GM18499 (cell line): ENCODE results near the gene CRACDL.

ENCODE experiments used
- ATAC-seq: cut with Tn5 transposase; IDR thresholded peaks from one replicate; pipeline ENCODE4 v1.9.1; 2021; ENCODE audit warnings: moderate number of reproducible peaks; ENCODE audit not compliant: insufficient read depth, unreplicated experiment

Gene CRACDL

DNA sequence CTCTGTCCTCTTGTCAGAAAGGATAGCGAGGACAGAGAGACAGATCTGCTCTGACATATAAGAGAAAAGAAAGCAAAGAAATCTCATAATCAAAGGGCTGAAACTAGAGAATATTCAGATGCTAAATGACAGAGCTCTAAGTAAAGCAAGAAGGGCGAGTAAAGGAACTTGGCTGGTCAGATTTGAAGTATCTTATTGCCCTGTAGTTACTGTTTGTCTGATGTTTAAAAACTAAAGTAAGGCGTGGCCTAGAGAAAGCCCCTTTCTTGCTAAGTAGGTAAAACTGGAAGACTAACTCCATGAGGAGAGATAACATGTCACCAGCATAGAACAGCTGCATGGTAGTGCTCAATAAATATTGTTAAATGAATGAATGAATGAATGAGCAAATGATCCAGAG lies 70.0 kb downstream of the CRACDL start:
- no peak for ATAC-seq

DNA sequence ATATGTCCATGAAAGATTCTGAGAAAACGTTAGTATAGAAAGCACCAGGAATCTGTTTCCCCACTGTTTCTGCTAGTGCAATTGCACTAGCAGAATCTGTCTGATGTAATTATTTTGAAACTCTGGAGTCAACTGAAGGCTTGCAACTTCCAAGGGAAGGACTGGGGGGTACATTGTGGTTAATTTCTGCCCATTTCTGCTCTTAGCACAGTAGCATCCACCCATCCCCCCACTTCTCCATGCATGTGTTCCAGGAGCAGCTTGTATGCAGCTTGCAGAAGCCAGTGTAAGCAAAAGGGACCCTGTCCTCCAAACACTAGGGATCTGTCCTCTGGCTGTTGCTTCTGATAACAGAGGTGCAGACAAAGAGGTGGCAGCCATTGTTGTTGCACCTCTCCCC lies 74.4 kb downstream of the CRACDL start:
- no peak for ATAC-seq

DNA sequence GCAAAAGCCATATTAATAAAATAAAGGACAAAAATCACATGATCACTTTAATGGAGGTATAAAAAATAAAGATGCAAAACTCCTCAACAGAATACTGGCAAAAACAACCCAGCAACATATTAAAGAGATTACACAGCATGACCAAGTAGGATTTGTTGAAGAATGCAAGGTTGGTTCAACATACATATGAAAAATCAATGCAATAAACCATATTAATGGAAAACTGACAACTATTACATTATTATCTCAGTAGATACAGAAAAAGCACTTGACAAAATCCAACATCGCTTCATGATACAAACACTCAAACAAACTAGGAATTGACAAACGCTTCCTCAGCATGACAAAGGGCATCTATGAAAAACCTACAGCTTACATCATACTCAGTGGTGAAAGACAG lies 76.7 kb downstream of the CRACDL start:
- no peak for ATAC-seq

DNA sequence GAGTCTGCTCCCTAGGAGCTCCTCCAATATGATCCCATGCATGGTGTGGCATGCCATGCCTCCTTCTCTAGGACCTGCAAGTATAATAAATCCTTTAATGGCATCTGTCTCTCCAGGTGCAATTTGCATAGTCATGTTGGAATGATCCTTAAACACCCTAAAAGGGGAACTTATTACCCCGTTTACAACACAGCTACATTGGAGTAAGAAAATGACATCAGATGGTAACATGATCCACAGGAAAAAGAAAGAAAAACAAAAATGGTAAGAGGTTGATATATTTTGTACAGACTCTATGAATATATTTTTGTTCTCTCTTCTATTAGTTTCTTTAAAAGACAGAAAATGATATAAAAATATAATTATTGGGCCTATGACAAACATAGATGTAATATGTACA lies 79.0 kb downstream of the CRACDL start:
- ATAC-seq: no peak

DNA sequence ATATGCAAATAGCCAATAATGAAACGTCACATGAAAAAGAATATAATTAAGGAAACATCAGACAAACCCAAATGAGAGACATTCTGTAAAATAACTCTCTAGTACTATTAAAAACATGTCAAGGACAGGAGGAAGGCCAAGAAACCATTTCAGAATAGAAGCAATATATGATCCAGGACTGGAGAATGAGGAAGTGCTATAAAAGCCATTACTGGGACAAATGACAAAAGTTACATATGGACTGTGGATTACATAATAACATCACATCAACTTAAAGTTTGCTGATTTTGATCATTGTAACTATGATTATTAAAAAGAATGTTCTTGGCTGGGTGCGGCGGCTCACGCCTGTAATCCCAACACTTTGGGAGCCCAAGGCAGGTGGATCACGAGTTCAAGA lies 81.3 kb downstream of the CRACDL start:
- ATAC-seq: no peak

DNA sequence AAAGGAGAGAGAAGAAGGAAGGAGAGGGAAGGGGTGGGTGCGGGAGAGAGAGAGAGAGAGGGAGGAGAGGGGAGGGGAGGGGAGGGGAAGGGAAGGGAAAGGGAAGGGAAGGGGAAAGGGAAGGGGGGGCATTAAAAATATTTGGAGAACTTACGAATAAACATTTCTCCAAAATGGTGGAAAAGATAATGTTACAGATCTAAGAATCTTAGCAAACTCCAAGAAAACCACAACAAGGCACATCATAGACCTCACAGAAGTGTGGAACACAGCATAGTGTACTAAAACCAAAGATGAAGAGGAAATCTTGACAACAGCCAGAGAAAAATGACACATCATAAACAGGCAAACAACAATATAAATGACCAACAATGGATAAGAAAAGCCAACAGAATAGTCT lies 83.1 kb downstream of the CRACDL start:
- no peak for ATAC-seq

DNA sequence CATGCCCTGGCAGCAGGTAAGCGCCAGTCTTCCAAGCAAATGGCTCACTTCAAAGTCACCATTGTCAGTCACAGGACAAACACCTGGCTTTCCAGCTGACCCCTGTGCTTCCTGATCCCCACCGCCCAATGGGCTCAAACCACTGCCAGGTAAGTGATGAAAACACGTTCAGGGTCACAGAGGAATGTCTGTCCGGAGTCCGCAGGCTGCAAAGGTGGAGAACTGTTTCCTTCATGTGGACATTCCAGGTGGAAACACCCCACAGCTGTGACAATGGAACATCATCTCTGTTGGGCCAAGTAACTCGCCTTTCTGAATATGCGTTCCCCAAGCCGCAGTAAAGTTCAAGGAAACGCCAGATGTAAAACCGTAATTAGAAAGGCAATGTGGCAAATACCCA lies 86.0 kb downstream of the CRACDL start:
- no peak for ATAC-seq

DNA sequence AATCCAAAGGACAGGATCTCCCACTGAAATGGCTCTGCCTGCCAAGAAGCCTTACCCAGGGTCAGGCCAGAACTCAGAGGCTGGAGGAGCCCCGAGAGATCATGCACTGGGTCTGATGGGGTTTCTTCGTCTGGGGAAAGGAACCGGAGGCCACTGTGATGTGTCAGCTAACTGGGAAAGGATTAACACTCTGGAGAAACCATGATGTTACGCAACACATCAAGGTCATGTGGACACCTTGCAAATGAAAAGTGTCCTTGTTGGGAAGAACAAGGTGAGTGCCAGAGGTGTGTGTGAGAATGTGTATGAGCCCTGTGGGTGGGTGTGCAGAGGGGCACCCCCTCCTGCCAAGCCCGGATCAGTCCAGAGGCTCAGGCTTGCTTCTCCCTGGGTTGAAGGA lies 86.9 kb downstream of the CRACDL start:
- ATAC-seq: no peak

DNA sequence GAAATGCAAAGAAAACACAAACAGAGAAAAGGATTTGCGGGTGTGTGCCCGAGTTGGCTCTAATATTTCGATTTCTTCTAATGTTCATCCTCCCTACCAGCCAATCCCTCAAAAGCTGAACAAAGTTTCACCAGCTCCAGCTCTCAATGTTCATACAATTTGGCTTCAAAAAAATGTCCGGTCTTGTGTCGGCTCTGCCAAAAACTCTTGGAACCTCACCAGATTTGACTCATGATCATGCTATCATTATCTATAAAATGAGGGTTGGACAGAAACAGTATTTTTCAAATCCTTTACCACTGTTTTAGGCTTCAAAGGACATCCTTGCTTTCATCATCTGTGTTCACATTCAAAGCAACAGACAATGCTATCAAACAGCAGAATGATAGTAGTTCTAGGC lies 88.2 kb downstream of the CRACDL start:
- ATAC-seq: no peak

DNA sequence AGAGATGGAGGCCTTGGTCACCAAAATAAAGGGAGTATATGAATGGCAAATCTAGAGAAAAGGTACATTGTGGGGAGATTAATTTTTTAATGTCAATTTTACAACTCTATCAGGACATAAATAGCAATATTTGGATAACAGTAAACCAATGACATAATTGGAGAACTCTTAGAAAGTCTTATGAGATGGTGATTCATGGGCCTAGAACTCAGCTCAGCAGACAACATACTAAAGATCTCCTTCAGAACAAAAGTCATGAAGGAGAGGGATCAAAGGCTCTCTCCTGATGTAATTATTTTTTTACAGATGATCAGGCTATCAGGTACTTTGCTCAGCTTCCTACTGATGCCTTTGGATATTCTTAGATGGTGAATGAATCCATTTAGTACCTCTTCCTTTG lies 90.0 kb downstream of the CRACDL start:
- no peak for ATAC-seq

DNA sequence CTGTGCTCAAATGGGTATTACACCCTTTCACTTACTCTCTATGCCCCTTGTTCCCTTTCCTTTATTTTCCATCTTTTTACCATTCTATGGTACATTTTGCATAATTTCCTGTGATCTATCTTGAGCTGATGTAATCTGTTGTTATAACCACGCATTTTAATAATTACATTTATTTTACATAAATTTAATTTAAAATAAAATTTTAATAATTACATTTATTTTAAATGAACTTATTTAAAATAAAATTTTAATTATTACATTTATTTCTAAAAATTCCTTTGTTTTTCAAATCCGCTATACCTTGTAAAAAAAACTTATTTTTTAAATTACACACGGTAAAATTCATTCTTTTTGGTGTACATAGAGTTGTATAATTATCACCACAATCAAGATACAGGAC lies 93.9 kb downstream of the CRACDL start:
- no peak for ATAC-seq

DNA sequence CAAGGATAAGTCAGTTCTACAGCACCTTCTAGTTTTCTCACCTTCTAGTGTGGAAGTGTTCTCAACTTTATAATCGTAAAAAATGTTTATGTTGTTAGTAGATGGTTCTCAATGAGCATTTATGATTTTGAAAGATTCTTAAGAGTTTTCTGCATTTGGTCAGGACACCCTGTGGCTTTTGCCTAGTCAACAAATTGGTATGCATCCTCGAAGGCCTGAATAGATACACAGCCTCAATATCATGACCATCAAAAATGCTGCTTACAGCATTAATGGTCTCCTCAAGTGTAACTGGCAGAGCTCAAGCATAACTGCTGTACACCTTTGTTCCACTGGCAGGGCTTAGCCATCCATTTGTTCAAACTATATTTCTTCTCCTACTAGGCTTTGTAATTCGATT lies 96.7 kb downstream of the CRACDL start:
- ATAC-seq: no peak

DNA sequence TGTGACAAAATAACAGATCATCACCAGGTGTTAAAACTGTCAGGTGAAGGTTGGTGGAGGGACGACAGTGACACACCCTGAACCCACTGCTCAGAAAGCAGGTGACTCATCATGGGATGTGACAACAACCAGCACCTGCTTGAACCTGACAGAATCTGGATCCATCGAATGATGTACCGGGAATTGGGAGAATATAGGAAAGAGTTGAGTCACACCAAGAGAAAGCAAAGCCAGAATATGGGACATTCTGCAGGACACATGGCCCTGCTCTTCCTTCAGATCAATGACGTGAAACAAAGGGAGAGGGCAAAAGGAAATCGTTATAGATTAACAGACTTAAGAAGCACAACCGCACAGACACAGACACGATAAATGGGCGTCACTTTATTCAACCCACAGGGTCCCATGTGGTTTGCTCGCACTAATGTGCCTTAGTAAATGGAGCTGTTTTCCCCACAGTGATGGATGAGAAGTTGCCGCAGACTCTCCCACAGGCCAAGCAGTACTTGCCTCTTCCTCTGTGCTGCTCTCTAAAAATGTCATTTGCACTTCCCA lies 100.1 kb downstream of the CRACDL start:
- no peak for ATAC-seq

DNA sequence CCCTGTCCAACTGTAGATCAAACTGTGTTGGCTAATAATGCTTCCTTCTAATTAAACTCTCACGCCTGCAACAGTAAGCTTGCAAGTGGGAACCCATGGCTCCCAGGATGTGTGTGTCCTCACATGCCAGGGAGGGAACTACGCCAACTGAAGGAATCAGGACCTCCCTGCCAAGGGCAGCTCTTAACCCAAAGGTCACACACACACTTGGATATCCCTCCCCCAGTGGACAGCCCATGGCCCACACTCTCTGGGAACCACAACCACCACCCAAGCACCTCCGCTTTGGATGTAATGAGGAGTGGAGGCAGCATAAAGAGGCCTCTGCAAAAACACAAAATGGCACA lies 102.1 kb downstream of the CRACDL start:
- no peak for ATAC-seq

DNA sequence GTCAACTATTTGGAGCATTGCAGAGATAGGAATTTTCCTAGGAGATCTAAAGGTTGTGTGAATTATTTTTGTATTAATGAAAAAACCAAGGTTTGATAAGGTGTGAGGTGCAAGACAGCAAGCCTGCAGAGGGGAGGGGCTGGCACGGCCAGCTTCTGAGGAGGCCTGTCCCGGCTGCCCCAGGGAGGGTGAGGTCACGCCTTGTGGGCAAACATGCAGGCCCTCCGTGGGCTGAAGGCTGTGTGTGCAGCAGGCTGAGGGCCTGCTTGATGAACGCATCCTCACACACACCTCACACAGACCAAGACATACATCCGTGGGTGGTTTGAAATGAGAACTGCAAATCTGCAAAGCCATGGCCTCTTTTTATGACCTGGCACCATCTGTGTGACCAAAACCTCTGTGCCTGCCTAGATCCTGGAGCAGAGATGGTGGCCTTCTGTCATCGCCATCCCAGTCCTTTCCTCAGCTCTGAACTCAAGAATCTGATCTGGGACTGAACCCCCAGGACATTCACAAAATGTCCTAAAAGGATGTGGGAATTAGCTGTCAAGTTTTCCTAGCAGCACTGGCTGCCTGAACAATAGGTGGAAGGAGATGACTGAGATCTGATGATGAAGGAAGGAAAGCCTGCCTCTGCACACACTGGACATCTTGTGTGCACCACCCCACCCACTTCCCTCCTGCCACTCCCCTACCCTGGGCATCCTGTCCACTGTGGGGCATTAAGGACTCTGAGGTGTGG lies 102.7 kb downstream of the CRACDL start:
- ATAC-seq: no peak

DNA sequence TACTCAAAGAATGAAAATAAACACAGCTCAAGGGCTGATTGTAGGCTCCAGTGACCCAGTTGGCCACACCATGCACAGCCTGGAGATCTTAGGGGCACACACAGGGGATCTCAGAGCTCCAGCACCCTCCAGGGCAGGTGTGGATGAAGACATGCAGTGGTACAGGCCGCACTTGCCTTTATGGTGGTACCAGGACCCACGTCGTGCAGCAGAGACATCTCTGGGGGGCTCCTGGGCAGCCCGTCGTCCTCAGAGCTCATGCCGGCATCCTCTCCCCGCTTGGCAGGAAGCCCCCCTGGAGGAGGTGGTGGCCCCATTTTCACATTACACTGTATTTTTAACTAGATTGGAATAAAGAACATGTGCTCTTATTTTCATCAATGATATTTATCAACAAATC lies 103.9 kb downstream of the CRACDL start:
- ATAC-seq: no peak

DNA sequence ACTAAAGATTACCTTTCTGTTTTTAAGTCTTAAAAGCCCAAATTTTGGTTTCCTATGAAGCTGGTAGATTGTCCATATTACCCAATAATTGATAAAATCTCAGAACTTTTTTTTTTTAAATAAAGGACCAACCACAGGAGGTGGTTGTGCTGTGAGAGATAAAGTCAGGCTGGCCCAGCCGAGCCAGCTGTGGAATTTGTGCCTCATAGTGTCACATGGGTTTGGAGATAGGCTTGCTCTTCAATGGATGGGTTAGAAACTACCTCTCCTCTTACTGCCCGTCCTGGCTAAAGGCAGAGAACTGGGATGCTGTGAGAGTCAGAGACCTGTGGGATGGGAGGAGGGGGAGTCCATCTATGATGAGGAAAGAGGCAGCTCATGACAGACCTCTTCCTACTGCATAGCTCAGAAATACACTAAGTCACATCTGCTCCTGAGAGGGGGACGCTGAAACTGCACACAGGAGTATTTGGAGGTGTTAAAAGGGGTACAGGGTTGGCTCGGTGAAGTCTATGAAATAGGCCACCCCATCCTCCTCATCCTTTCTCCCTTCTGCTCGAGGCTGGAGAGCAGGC lies 105.4 kb downstream of the CRACDL start:
- ATAC-seq: no peak

DNA sequence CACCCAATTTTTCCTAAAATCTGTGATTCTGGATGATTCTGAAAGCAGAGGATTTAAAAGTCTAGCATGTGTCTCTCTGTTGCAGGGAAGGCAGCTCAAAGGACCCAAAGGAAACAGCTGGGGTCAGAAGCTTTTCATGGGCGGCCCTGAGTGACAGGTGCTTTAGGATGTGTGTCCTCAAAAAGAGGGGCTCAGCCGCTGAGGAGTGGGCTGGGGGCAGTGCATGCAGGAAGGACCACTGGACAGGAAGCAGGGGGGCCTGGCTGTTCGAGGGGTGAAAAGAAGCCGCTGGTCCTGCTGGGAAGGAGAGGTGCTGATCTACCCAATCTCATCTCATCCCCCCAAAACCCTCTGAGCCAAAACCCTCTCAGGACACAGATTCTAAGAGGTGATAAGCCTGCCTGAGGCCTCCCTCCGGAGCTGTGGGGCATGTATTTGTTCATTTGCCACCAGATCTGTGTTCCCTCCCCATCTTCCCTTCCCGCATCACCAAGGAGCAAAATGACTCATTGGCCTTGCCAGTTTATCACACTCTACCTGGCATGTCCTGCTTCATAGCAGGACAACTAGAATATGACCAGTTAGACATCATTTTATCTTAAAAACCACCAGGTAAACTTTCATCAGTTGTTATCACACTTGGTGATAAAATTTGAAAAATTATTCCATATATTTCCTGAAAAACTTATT lies 106.3 kb downstream of the CRACDL start:
- no peak for ATAC-seq

DNA sequence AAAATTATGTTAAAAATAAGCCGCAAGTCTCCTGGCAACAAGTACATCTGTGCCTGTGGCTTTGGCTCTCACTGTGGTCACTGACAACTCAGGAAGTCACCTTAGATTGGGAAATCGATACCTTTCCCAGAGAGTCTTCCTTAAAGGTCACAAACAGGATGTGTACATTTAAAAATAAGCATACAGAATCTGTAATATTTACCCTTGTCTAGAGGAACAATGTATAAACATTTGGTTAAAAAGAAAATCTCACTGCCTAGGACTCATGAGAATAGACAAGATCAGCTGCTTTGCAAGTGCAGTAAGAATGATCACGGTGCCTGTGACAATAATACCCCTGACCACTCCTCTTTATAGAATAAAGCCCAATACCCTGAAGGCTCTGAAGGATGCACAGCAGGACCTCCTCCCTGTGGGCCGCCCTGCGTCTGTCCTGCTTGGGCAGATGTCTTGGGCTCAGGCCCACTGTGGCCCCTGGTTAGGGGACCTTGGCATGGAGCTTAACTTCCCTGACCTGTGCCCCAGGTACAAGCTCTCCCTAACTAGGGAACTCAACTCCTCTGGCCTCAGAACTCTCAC lies 107.1 kb downstream of the CRACDL start:
- no peak for ATAC-seq

DNA sequence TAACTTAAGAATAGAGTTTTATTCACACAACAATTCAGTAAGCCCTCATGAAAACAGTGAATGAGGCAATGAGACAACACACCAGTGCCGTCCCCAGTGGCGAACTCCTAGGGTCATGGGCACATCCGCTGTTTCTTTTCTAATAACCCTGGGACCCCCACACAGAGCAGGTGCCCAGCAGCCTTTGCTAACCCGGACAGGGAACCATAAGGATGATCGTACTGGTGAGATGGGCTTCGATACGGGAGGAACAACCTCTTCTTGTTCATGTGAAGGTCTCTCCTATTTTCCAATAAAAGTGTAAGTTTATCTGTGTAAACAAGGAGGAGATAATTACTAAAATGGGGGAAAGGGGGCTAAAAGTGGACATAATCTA lies 107.7 kb downstream of the CRACDL start:
- ATAC-seq: no peak

DNA sequence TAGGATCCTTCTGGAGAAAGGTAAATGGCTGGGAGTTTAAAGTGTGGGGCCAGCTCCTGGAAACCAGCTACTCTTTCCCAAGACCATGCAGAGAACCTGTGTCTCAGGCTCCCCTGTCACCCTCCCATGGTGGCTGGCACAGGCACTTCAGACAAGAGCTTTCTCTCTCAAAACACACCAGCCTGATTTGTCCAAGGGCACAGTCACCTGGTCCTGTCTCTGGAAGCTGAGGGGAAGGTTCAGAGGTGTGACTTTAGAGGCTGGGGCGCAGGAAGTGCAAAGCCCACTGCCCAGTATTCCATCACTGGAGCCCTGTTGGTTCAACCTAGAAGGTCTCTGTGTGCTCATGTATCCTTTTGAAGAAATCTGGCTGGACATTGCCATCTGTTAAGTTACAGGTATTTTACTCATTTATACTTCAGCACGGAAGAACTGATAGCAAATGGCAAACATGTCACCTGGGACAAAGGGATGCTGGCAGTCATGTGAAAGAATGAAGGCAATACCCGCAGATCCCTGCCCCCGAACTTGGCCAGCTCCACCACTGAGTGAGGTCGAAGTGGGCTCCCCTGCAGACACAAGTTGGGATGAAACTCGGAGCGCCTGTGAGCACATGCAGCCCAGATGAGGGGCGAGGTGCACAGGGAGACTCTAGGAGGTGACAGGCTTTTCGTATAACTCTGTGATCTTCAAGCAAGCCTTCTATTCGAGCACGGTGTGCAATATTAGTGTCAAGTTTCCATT lies 108.2 kb downstream of the CRACDL start:
- no peak for ATAC-seq
